ENCODE results near the gene GRAMD4.

GRCh38 chr22:46625113-46625842 lies 5.1 kb downstream of the GRAMD4 start:
- TF ChIP-seq, protein P1, sequence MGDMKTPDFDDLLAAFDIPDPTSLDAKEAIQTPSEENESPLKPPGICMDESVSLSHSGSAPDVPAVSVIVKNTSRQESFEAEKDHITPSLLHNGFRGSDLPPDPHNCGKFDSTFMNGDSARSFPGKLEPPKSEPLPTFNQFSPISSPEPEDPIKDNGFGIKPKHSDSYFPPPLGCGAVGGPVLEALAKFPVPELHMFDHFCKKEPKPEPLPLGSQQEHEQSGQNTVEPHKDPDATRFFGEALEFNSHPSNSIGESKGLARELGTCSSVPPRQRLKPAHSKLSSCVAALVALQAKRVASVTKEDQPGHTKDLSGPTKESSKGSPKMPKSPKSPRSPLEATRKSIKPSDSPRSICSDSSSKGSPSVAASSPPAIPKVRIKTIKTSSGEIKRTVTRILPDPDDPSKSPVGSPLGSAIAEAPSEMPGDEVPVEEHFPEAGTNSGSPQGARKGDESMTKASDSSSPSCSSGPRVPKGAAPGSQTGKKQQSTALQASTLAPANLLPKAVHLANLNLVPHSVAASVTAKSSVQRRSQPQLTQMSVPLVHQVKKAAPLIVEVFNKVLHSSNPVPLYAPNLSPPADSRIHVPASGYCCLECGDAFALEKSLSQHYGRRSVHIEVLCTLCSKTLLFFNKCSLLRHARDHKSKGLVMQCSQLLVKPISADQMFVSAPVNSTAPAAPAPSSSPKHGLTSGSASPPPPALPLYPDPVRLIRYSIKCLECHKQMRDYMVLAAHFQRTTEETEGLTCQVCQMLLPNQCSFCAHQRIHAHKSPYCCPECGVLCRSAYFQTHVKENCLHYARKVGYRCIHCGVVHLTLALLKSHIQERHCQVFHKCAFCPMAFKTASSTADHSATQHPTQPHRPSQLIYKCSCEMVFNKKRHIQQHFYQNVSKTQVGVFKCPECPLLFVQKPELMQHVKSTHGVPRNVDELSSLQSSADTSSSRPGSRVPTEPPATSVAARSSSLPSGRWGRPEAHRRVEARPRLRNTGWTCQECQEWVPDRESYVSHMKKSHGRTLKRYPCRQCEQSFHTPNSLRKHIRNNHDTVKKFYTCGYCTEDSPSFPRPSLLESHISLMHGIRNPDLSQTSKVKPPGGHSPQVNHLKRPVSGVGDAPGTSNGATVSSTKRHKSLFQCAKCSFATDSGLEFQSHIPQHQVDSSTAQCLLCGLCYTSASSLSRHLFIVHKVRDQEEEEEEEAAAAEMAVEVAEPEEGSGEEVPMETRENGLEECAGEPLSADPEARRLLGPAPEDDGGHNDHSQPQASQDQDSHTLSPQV (IDR thresholded peaks at IDR 0.05), result no peak
- TF ChIP-seq CTCF (IDR thresholded peaks at IDR 0.05 in 2 of 3, conservative IDR thresholded peaks at IDR 0.05 in 1 of 3; ENCODE audit: control insufficient read depth in 2 of 3, extremely low read depth in 1 of 3, insufficient read depth in 1 of 3, low read depth in 3 of 3, low read length in 3 of 3) (no peak), EP300 (IDR thresholded peaks at IDR 0.05; ENCODE audit: borderline replicate concordance in 1 of 2, control insufficient read depth in 1 of 2, low read depth in 2 of 2, low read length in 2 of 2) (no peak), HCFC1 (IDR thresholded peaks at IDR 0.05; ENCODE audit: low read length) (no peak), POLR2A (IDR thresholded peaks at IDR 0.05; ENCODE audit: low read depth, low read length) (no peak), POLR2AphosphoS5 (IDR thresholded peaks at IDR 0.05; ENCODE audit: low read length) (no peak), NR2C2 (IDR thresholded peaks at IDR 0.05; ENCODE audit: borderline replicate concordance, control insufficient read depth, insufficient read length, low read depth) (no peak), BACH1 (IDR thresholded peaks at IDR 0.05; ENCODE audit: borderline replicate concordance) (no peak), TAF1 (IDR thresholded peaks at IDR 0.05; ENCODE audit: borderline replicate concordance, low read depth, low read length) (no peak)
